Nucleus accumbens (tissue), 56 donors: ENCODE measurements around the gene SLAMF9.

ENCODE experiments used
- DNase-seq, 56 donors: peaks; one replicate each; lab custom pipeline; 2025; lab: John Stamatoyannopoulos, UW

SLAMF9 gene

DNA sequence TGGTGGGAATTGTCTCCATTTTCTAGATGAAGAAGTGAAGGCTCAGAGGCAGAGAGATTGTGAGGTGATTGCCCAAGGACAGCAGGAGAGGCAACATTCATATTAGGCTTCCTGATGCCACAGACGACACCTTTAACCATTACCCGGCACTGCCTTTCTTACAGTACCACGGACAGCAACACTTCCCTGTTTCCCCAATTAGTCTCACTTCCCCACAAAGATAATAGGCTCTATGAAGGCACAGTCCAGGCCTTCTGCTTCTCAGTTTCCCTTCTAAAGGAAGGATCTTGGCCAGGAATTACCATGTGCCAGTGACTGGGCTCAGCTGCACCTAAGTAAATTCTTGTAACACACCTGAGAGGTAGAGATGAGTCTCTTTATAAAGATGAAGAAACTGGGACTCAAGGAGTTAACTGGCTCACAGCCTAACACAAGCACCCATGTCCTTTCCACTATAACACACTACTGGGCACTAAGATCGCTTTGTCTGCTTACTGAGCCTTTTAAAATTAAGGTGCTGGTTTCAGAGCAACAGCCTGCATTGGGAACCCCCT lies 18.2 kb downstream of the SLAMF9 start:
- no peak for DNase-seq

DNA sequence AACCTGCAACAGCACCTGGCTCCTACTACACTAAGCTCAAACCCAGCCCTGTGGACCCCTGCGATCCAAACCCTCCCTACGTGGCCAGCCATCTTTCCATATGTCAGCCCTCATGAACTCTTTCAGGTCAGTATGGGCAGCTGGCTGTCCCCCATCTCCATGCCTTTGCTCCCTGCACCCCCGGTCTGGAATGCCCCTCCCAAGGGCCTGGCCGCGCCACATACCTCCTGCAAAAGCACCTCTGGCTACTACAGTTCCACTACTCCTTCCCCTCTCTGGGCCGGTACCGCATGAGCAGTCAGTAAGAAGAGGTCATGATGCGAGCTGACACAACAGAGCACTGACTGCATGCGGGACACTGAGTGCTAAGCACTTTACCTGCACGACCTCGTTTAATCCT lies 18.7 kb downstream of the SLAMF9 start:
- DNase-seq, result no peak

DNA sequence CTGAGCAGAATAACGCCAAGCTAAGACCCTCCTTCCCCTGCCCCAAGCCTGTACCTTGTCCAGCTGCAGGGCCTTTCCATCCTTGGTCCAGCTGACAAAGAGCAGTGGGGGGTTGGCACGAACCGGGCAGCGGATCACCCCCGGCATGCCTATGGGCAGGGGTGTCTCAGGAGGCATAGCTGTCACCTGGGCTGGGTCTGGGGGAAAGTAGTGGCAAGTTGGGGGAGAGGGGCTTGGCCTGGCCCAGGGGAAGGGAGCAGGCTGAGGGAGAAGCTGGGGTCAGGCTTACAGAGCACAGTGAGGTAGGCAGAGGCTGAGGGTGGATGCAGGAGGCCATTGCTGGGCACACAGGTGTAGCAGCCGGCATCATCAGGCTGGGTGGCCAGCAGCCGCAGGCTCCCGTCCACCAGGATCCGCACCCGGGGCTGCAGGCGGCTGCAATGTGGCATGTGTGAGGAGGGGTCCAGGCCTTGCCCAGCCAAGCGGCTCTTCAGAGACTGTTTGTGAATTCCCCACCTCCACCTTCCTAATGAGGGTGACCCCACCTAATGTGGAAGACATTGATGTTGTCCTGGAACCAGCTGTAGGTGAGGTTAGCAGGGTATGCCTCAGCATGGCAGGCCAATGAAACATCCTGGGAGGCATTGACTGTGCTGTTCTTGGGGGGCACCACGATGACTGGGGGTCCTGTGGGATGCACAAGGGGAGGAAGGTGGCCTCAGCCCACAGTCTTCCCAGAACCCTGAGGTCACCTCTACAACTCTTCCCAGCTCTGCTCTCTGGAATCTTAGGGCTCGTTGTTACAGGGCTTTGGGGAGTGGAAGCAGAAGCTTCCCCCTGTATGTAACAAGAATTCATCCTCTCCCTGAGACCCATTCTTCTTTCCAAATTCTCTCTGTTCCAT lies 19.6 kb downstream of the SLAMF9 start:
- no peak for DNase-seq

DNA sequence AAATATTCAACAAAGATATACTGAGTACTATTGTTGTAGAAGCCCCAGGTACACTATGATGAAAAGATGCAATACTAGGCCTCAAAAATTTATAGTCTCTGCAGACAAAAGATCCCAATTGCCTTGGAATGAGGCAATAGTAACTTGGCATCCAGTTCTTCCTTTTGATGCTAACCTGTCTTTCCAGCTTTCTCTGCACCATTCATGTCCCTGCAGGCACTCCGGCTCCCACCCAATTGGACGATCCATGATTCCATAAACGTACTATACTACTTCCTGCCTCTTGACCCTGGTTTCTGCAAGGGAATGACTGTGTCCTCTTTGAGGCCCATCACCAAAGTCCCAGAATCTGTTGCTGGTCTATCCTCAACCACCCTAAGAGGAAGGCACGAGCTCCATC lies 20.7 kb downstream of the SLAMF9 start:
- no peak for DNase-seq

DNA sequence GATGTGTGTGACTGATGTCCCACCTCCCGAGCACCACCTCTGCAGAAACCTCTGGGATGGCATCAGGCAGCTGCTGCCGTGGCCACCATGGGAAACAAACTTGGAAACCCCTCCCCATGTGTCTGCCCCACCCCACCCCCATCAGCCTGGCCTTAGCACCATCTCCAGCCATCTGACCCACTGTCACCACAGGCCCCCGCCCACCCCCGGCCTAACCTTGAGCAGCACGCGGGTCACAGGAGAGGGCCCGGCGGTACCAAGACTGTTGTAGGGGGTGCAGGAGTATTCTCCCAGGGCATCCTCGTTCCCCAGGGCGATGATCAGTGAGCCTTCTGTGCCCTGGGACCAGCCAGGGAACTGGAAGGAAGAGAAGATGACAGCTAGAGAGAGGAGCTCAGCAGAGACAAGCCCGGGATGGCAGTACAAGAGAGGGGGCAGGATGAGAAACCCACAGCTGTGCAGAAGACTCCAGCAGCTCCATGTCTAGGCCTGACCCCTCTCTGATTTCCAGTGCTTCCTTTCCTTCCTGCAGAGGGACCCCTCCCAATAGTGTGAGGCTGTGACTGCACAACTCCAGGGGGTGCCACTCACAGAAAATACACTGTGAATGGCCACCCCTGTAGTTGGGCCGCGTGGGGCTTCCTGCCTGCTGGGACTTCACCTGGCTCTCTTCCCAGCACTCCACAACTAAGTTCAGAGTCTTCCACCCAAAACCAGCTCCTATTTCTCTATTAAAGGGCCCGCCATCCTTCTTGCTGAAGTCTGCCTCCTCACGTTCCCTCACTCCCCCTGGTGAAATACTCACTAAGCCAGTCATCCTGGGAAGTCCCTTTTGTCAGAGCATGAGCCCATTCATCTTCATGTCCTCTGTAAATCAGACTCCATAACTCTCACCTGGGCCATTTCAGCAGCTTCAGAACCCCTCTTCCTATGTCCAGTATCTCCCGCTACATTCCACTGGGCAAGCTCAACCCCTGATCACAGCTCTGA lies 21.4 kb downstream of the SLAMF9 start:
- no peak for DNase-seq

DNA sequence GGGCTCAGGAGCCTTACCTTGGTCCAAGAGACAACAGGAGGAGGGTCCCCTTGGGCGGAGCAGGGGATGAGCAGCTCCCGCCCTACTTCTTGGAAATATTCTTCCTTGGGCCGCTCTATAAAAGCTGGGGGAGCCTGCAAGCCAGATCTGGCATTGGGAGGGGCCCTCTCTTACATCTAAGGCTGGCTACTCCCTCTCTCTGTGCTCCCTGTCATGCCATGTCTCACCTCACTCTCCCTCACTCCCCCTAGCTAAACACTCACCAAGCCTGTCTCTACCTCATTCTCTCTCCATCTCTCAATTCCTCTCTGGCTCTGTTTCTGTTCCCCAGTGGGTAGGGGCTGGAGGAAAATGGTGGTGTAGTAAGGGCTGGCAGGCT lies 22.3 kb downstream of the SLAMF9 start:
- no peak for DNase-seq

DNA sequence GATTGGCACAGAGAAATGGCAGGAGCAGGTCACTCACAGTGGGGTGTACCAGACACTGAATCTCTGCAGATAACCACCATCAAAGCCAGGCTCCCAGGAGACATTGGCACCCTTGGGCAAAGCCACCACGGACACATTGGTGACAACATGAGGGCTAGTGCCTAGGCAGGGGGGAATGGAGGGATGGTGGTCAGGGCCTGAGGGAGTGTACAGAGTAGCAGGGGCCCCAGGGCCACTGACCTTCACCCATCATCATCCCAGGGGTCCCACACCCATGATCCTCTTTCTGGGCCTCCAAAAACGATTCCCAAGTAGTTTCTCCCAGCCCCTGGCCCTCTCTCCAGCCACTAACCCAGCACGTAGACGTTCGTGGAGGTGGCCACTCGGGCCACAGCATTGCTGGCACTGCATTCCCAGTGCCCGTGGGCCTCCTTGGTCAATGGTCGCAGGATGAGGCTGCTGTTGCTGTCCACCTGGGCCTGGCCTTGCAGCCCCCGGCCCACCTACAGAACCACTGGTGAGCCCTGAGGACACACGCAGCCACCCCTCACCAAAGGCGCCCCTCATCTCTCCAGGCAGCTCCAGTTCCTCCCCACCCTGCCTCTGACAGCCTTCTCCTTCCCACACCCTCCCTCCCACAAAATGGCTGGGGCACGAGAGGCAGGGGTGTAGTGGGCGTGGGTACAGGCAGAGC lies 22.8 kb downstream of the SLAMF9 start:
- no peak for DNase-seq

DNA sequence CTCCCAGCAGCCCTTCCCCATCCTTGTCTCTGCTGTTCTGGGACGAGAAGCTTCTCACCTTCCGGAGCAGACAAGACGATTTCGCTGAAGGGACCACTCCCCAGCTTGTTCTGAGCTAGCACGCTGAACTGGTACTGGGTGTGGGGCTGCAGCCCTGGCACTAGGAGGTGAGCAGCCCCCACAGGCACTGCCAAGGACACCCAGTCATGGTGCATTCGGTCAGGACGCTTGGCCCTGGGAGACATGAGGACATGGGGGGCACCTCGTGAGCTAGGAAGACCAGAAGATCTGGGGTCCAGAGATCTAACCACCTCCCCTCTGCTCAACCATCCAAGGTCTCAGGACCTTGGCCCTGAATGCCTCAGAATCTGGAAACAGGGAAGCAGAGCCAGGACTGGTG lies 23.4 kb downstream of the SLAMF9 start:
- DNase-seq, result no peak

DNA sequence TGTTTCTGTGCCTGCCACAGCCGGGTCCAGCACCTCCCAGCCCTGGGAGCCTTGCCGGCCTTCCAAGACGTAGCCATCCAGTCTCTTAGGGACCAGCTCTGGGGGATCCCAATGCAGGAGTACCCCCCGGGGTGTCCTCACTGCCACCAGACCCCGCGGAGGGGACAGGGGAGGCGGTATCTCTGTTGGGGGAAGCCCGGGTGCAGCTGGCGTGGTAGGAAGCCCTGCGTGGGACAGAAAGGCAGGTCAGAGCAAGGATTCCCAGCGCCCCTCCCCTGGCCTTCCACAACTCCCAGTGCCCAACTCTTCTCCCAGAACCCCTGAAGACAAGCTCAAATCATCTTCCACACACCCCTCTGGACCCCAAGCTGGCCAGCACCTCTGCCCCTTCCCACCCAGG lies 23.8 kb downstream of the SLAMF9 start:
- DNase-seq, result no peak

DNA sequence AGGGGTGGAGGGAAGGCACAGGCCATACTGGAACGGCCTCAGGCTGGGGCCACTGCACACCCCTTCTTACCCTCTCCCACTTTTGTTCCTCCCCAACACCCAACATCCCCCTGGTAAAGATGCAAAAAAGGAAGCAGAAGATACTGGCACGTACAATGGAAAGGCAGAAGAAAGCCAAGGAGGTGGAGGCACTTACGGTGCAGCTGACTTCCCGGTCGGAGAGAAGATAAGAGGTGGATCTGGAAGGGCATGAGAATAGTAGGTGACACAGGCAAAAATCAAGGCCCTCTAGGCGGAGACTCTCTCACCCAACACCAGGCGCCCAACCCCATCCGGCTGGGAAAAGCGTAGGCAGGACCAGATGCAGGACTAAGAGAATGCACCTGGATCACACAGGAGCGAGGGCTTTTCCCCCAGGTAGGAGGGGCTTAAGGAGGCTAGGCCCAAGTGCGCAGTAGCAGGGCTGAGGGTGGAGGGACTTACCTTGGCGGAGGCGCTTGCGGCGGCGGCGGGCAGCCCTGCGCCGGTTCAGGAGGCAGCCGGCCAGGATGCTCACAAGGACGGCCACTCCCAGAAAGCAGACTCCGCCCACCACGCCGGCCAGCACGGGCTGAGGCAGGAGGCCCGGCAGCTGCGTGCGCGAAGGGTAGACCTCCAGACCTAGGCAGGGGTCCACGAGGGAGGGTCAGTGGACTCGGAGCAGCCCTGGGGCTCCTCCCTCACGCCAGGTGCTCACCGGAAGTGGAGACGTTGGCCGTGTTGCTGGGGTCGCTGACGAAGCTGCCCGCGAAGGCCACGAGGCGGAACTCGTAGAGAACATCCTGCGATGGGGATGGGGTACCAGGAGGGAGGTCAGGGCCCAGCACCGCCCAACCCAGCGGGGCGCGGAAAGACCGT lies 24.6 kb downstream of the SLAMF9 start:
- DNase-seq, result no peak

DNA sequence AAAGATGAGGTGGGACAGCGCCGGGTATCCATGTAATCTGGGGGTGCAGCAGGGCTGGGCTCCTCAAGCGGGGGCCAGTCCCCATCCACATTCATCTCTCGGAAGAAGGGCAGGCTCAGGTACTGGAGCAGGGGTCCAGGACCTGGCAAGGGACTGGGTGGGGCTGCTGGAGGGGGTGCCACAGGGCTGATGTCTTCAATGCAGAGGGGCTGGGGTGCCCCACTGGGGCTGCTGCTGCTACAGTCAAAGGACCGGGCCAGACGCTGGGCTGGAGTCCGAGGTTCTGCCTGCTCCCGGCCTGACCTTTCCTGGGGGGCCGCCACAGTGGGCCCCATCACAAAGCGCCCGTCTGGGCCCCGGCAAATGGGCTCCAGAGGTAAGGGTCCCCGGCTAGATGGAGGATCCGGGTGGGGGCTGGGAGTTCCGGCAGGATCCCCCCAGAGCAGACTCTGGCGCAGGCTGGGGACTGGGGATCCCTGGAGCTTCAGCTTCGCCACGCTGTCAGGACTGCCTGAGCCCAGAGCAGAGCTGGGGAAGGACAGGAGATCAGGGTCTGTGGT lies 25.5 kb downstream of the SLAMF9 start:
- DNase-seq, result no peak

DNA sequence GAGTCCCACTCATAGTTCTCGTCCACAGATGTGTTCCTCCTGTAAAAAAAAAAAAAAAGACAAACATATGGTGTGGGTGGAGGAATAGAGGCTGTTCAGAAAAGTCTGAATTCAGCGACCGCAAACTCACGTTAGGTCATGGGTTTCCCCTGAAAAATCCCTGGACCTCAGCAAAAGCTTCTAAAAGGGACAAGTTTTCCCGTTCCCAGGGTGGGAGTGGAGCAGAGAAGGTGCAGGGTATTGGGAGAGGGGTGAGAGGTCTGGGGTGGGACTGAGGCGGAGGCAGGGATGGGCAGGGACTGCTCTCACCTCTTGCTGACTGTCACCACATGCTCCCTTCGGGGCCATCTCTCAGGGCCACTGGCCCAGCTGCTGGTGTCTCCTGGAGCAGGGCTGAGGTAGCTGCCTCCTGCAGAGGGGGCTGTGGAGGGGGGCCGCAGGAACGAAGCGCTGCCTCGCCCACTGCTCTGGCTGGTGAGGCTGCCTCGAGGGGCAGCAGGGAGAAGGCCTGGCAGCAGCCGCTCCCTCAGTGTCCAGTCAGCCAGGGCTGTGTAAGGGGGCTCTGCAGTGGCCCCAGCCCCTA lies 26.1 kb downstream of the SLAMF9 start:
- DNase-seq, result no peak

DNA sequence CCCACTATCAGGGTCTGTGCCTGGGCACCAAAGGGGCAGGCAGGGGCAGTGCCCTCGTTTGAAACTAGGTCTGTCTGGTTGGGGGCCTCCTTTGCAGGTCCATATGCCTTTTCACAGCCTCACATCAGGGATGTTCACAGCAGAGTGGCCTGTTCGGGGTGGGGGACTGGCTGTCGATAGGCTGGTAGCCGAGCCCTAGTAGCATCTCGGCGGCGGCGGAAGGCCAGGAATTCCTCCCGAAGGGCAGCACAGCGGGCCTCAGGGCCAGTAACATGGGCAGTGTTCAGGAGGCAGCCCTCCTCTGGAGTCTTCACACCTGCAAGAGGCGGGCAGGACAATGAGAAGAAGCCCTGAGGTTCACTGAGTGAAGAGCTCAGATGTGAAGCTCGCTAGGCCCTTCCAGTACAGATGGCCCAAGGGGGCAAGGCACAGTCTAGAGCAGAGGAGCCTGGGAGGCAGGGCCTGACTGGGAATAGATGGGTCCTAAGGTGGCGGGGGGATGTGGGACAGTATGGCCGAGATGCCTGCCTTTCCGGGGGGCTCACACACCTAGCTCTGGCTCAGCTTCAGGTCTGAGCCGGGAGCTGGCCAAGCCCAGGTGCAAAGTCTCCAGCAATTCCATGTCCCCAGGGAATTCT lies 26.7 kb downstream of the SLAMF9 start:
- no peak for DNase-seq

DNA sequence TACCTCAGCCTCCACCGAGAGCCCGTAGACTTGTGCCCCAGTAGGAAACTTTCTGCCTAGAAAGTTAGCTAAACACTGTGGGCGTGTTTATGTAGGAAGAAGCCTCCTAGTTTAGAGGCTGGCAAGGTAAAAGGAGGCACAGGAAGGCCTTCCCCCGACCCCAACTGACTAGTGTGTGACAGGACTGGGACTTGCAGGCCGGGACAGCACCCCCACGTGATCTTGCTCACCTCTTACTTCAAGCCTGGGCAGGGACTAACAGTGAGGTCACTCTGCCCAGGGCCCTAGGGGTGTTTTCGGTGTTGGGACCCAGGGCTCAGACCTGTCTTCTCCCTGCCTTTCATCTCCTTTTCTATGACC lies 28.3 kb downstream of the SLAMF9 start:
- DNase-seq, result no peak

DNA sequence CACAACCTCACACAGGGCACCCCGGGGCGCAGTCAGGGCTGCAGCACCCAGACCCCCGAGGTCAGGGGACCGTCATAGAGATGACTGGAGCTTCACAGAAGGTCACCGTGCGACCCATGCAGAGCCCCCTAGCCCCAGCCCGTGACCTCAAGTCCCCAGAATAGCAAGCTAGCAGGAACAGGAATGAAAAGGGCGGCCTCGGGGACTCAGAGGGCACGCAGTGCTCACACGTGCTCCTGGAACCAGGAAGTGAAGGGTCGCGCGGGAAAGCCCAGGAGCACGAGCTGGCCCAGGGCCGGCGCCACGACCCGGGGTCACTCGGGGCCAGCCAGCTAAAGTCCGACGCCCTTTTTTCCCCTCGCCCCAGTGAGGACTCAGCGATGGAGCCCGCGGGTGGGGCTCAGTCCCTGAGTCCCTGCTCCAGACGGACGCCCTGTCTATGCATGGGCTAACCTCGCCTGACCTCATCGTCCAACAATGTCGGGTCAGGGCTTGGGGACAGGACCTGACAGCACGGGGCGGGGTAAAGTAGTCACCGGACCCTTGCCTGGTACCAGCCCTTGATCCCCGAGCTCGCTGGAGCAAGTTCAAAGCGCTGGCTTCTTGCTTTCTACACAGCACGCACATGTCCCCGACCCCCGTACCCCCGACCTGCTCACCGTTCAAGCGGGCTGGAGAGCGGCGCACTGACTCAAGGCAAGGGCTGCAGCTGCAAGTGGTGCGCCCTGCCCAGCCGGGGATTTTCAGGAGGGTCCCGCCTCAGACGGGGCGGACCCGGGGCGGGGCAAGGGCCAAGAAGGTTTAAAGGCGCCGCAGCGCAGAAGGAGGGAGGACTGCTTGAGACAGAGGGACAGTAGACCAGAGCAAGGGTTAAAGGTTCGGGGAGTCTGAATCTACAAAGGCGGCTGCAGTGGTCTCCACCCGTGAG lies 29.0 kb downstream of the SLAMF9 start, which contains the start of gene TAGLN2:
Gene TAGLN2 (minus strand): TSS at position 717 of the 928 bp plus-strand sequence. CDS start 4,998 bp downstream, outside the sequence.
- peak in 50 of 56 donors; percentile 9 to 83 (median 38) for DNase-seq

DNA sequence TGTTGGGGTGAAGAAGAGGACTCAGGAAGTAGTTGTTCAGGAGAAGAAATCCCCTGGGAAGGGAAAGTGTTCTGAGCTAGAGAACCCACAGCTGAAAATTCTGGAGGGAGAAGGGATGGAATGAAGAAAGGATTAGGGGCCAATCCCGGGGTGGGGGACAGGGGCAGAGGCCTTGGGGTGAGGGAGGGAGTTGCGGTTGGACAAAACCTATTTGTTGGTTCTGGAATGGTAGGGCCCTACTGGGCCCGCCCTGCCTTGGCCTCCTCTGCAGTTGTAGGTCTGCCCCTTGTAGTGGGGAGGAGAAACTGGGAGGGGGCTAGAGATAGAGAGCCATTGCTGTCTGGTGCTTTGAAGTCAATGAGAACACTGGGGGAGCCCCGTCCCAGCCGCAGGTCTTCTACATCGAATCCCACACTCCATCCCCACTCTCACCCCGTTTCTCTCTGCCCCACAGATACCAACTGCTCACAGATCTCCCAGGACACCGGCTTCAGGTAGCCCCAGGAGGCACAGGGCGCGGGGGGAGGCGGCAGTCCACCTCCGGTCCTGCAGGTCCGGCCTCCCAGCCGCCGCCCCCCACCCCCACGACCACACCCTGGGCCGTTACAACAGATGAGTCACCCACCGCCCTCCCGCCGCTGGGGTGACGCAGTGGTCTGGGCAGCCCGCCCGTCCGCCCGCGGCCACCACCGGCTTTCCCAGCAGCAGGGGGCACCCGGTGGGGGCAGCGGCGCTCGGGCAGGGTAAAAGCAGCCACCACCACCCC lies 29.8 kb downstream of the SLAMF9 start:
- DNase-seq, result peak in 30 of 56 donors; percentile 14 to 89 (median 28)
